Fibroblast of the aortic adventitia (primary cell): ENCODE results near the gene DLGAP1. TPM values are rescaled to one million over a fixed set of nuclear protein-coding genes. Genes with fewer than 3 reads are reported as not detected.
"Not testable (repeated sequence)": the region's sequence is repeated elsewhere in the genome, so short reads cannot be mapped to it uniquely, and the experiment has no call there.

Source experiments
- DNase-seq: peaks from one replicate; pipeline ENCODE4 v3.0.0-alpha.2; 2010; ENCODE audit warnings: low read depth
- H3K4me3 ChIP-seq: 2 replicates; pipeline ENCODE4 v1.5.1; 2011; ENCODE audit warnings: low read depth, mild to moderate bottlenecking, control low read depth, low read length, moderate library complexity
- total RNA-seq: library from RNA; depleted of rRNA; stranded (reverse); fragments of >200 nt; gene quantifications from 2 replicates; pipeline ENCODE4 v1.2.3, GENCODE V29; 2012; ENCODE audit warnings: low replicate concordance
- TF ChIP-seq, protein P1 (sequence below): IDR thresholded peaks from 2 replicates; pipeline ENCODE4 v1.5.1; 2011; ENCODE audit warnings: mild to moderate bottlenecking, low read length, control low read depth, inconsistent platforms; ENCODE audit not compliant: insufficient read depth

The DLGAP1 gene
- 0.90 and 1.4 TPM in 2 replicates for total RNA-seq

- peak; percentile 2 for DNase-seq
- peak within 1 kb of the TSS; percentile 31 for H3K4me3 ChIP-seq
- TF ChIP-seq, protein P1, sequence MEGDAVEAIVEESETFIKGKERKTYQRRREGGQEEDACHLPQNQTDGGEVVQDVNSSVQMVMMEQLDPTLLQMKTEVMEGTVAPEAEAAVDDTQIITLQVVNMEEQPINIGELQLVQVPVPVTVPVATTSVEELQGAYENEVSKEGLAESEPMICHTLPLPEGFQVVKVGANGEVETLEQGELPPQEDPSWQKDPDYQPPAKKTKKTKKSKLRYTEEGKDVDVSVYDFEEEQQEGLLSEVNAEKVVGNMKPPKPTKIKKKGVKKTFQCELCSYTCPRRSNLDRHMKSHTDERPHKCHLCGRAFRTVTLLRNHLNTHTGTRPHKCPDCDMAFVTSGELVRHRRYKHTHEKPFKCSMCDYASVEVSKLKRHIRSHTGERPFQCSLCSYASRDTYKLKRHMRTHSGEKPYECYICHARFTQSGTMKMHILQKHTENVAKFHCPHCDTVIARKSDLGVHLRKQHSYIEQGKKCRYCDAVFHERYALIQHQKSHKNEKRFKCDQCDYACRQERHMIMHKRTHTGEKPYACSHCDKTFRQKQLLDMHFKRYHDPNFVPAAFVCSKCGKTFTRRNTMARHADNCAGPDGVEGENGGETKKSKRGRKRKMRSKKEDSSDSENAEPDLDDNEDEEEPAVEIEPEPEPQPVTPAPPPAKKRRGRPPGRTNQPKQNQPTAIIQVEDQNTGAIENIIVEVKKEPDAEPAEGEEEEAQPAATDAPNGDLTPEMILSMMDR, result no peak
Measured at GRCh38 chr18:4455113-4455811, at the start of gene DLGAP1. Gene DLGAP1, minus strand, starts transcription at chr18:4455307.

DNA sequence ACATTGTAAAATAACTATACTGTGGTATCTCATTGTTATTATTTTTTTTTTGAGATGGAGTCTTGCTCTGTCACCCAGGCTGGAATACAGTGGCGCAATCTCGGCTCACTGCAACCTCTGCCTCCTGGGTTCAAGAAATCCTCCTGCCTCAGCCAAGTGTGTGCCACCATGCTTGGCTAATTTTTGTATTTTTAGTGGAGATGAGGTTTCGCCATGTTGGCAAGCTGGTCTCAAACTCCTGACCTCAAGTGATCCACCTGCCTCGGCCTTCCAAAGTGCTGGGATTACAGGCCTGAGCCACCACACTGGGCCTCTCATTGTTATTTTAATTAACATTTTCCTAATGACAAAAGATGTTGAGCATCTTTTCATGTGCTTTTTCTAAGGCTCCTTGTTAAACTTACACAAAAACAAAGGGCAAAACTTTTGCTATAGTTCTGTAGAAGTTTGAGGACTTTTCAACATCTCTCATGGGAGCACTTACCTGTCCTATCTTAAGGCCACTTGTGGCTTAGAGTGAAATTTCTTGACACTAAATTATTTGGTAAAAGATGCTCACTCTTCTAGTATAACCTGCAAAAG, 39.7 kb upstream of the DLGAP1 start:
- H3K4me3 ChIP-seq, DNase-seq: not testable (repeated sequence)

- TF ChIP-seq, protein P1, result no peak
- DNase-seq, result no peak
- no peak overlapping the region for H3K4me3 ChIP-seq
Measured at GRCh38 chr18:4468511-4468910, 13.4 kb upstream of the DLGAP1 start.

DNA sequence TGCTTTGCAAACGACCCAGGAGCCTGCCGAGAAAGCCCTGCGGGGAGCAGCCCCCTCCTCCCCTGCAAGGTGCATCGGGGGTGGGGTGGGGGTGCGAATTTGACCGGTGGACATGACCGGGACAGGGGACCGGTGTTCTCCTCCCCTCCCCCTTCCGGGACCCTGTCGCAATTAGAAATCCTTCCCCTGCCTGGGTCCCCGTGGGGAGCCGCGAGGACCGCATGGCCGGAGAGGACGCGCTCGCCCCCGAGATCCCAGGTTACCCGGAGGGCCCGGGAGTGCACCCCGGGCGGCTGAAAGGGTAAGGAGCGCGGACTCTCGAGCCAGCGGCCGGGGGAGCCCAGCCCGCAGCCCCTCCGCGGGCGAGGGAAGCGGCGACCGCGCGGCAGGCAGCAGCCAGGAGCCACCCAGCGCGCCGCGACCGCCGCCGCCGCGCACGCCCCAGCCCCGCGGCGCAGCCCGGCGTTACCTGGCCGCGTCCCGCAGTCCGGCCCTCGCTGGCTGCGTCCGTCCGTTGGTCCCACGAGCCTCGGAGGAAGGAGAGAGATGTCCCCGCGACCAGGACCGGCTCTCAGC, 482 bp downstream of the DLGAP1 start:
- peak overlapping the region; percentile 31 for H3K4me3 ChIP-seq
- no peak for DNase-seq
- TF ChIP-seq, protein P1, result no peak

DNA sequence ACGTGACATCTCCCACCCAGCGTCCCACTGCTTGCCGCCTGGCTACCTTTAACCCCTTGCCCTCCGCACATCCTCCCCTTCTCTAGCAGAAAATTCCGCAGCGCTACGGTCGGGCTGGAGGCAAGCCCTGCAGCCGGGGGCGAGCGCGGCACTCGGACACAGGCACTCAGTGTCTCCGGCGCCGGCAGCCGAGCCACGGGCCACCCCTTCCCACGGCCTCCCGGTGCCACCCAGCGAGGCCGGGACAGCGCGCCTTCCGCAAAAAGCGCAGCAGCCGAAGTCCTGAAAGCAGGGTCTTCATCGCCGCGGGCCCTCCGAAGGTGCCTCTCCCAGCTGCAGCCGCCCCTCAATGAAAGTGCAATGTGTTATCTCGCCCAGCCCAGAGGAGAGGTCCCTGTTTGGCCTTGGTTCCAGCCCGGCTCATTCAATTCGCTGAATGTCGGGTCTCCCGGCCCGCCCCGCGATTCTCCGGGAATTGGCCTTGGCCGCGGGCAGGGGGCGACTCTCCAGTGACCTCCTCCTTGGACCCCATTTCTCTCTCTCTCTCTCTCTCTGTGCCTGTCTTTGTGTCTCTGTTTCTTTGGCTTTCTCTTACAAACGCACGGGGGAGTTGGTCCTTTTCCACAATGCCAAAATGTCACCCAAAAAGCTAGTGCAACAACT, 1.1 kb downstream of the DLGAP1 start:
- H3K4me3 ChIP-seq, result no peak overlapping the region
- TF ChIP-seq, protein P1, result no peak
- no peak for DNase-seq

DNA sequence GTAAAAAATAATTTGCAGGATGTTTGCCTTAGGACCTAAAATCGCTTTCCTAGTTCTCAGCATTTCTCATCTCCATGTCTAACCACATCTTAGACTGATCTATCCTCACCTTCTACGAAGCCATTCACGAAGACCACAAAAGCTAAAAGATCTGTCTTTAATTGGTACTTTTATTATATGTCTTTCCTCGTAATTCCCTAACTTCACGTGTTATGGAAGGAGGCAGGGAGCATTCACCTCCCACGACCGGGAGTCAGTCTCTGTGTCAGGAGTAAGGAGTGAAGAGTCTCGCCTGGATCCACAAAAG, 1.6 kb downstream of the DLGAP1 start:
- no peak overlapping the region for H3K4me3 ChIP-seq
- TF ChIP-seq, protein P1, result no peak
- no peak for DNase-seq

DNA sequence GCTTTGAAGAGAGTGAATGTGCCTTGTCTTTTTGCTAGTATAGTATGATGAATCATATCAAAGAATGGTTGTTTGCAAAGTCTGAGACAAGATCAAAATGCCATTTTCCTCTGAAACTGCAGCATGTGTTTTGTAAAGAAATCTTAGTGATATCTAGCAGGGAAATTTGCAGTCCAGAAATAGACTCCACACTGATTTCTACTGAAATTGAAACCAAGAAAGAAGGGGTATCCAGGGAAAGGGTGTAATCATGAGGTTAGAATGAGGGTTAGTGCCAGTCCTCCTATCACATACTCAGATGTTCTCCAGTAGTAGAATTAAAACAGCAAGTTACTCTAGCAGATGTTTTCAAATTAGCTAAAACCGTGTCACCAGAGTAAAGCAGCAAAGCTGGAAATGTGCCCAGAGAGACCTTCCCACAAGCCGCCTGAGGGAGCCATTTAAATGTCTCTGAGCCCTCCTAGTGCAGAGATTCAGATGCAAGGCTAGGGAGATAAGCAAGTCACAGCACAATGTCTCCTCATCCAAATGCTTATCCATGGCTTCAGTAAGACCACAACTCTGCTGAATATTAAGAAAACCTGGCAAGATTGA, 4.9 kb downstream of the DLGAP1 start:
- H3K4me3 ChIP-seq, result no peak overlapping the region
- no peak for DNase-seq
- TF ChIP-seq, protein P1, result no peak
